K562 (cell line): ENCODE data around the gene SPECC1L. TPM values are rescaled to one million over a fixed set of nuclear protein-coding genes. Genes with fewer than 3 reads are reported as not detected.

Source experiments
- ATAC-seq: fragments of 200-7000 bp; cut with Tn5 transposase; 3 replicates; pipeline ENCODE4 v1.9.1; 2020; ENCODE audit warnings: moderate library complexity
- BruUV-seq: library from RNA; stranded (reverse); fragments of 400-500 nt; replicated peaks from 2 replicates; lab custom pipeline; 2021; lab: Mats Ljungman, UMichigan
- CTCF ChIA-PET: fragments of 300-600 bp; formaldehyde crosslinking; extraction: SDS; loops from one replicate; lab custom pipeline; 2021; ENCODE audit warnings: low intra/inter-chr PET ratio; lab: Yijun Ruan, JAX
- POLR2A ChIA-PET: fragments of 300-600, 350-650 bp; sonication (Branson Sonifier 250); formaldehyde crosslinking; extraction: SDS; loops from one replicate; lab custom pipeline; 2021; ENCODE audit warnings: antibody characterized with exemption, inconsistent platforms; lab: Yijun Ruan, JAX
- DNase-seq, 4 experiments: peaks; one replicate each; pipeline versions ENCODE4 v3.0.0 to v3.0.0-alpha.2; 2011 to 2018; ENCODE audit warnings: low spot score in 3 of 4, mixed read lengths in 3 of 4; ENCODE audit errors: extremely low read depth in 1 of 4
- FAIRE-seq: peaks from 2 replicates; lab custom pipeline; 2011; peaks lifted over from hg19 to GRCh38; lab: Jason Lieb, UNC
- H2AFZ ChIP-seq: 2 replicates; pipeline ENCODE4 v1.6.0; 2011; ENCODE audit warnings: low read depth, low read length, control low read depth, inconsistent platforms
- H3K27ac ChIP-seq: fragments of 200-600 bp; 3 replicates; pipeline ENCODE4 v1.8.0; 2011; ENCODE audit warnings: low read depth, mild to moderate bottlenecking, control low read depth, inconsistent platforms, low read length, moderate library complexity, mixed read lengths; ENCODE audit errors: extremely low read depth
- H3K27me3 ChIP-seq, 2 experiments: fragments of 300-600 bp in 1 of 2; 2 replicates in 1 of 2; 3 replicates in 1 of 2; pipeline versions ENCODE4 v1.6.0 to v1.8.0; 2011; ENCODE audit warnings: inconsistent platforms in 2 of 2, low read length in 2 of 2, mild to moderate bottlenecking in 1 of 2, mixed read lengths in 1 of 2, moderate library complexity in 1 of 2; ENCODE audit not compliant: control insufficient read depth in 2 of 2, insufficient read depth in 2 of 2
- H3K36me3 ChIP-seq: fragments of 300-600 bp; 3 replicates; pipeline ENCODE4 v1.8.0; 2011; ENCODE audit warnings: mild to moderate bottlenecking, low read length, inconsistent platforms; ENCODE audit not compliant: control insufficient read depth, insufficient read depth
- H3K4me1 ChIP-seq, 2 experiments: fragments of 200-600 bp in 1 of 2; replicated peaks in 1 of 2; 2 replicates in 1 of 2; 3 replicates in 1 of 2; pipeline versions ENCODE4 v1.5.1 to v1.8.0; 2011; ENCODE audit warnings: inconsistent platforms in 2 of 2, low read length in 2 of 2, mild to moderate bottlenecking in 1 of 2, mixed read lengths in 1 of 2, moderate library complexity in 1 of 2; ENCODE audit not compliant: control insufficient read depth in 2 of 2, insufficient read depth in 2 of 2
- H3K4me2 ChIP-seq: 2 replicates; pipeline ENCODE4 v1.6.1; 2011; ENCODE audit warnings: low read length, control low read depth, inconsistent platforms, mixed read lengths; ENCODE audit not compliant: insufficient read depth
- H3K4me3 ChIP-seq: fragments of 200-600 bp; sonication (generic), shearing (Covaris generic); 2 replicates; pipeline ENCODE4 v1.5.1; 2016; ENCODE audit warnings: control low read depth, inconsistent platforms
- H3K79me2 ChIP-seq: fragments of 200-600 bp; 3 replicates; pipeline ENCODE4 v1.8.0; 2011; ENCODE audit warnings: low read length, inconsistent platforms; ENCODE audit not compliant: control insufficient read depth, insufficient read depth
- H3K9ac ChIP-seq, 2 experiments: 2 replicates each; pipeline versions ENCODE4 v1.6.0 to v1.6.1; 2011; ENCODE audit warnings: low read depth in 2 of 2, low read length in 2 of 2, control low read depth in 1 of 2, inconsistent platforms in 1 of 2, mild to moderate bottlenecking in 1 of 2, mixed read lengths in 1 of 2; ENCODE audit not compliant: insufficient read depth in 1 of 2
- H3K9me1 ChIP-seq: one replicate; pipeline ENCODE4 v1.6.0; 2011; ENCODE audit warnings: inconsistent platforms, mild to moderate bottlenecking, low read length, moderate library complexity; ENCODE audit not compliant: control insufficient read depth, insufficient read depth
- H3K9me3 ChIP-seq: replicated peaks from 2 replicates; pipeline ENCODE4 v1.5.1; 2011; ENCODE audit warnings: low read depth, low read length, inconsistent platforms; ENCODE audit not compliant: control insufficient read depth, insufficient read depth
- H4K20me1 ChIP-seq: replicated peaks from 2 replicates; pipeline ENCODE4 v1.6.1; 2011; ENCODE audit warnings: low read length, inconsistent platforms, mixed read lengths; ENCODE audit not compliant: control insufficient read depth, insufficient read depth
- SPI1 ChIP-seq: IDR thresholded peaks from 2 replicates; pipeline ENCODE4 v1.6.1; 2011; ENCODE audit warnings: low read depth, low read length, control low read depth, borderline replicate concordance
- ZNF280B ChIP-seq: fragments of 250-450 bp; sonication (Bioruptor Pico); IDR thresholded peaks from 2 replicates; pipeline ENCODE4 v1.5.1; 2021; ENCODE audit warnings: mild to moderate bottlenecking
- WGBS: fragments of 100-300 bp; shearing (Covaris generic); methylation state at CpG from one replicate; pipeline ENCODE4 v1.1.6; 2016; ENCODE audit warnings: low coverage, mixed read lengths; ENCODE audit not compliant: insufficient coverage; ENCODE audit errors: missing lambda C conversion rate; 5-methylcytosine and 5-hydroxymethylcytosine counted together
- in situ Hi-C: fragments of 300-500 bp; cut with MboI; formaldehyde crosslinking; loops from 4 replicates; pipeline ENCODE4 v1.15.0; 2018; ENCODE audit warnings: inconsistent platforms, mixed read lengths
- intact Hi-C: fragments of 100-400 bp; cut with micrococcal nuclease; formaldehyde crosslinking; loops from 2 replicates; pipeline ENCODE4 v1.14.2; 2022
- polyA plus RNA-seq, 8 experiments: library from polyadenylated mRNA; depleted of rRNA in 4 of 8; stranded (reverse) in 5 of 8; unstranded in 3 of 8; fragments of >200 nt; fragmentation: Nextera tagmentation in 2 of 8; fragmentation: Illumina TruSeq in 1 of 8; extraction: Ambion mirVana in 2 of 8; extraction: Trizol in 1 of 8; gene quantifications; 2 replicates each; pipeline versions ENCODE4 v1.2.1 to v1.2.3, GENCODE V29; 2011 to 2014; ENCODE audit warnings: inconsistent platforms in 1 of 8, missing spikeins in 1 of 8
- total RNA-seq, 7 experiments: library from RNA; depleted of rRNA in 6 of 7; stranded (reverse); fragments of >200 nt in 6 of 7; fragmentation: Illumina TruSeq in 2 of 7; extraction: Trizol in 2 of 7; gene quantifications; 2 replicates each; pipeline versions ENCODE4 v1.2.1 to v1.2.3, GENCODE V29; 2011 to 2021; ENCODE audit warnings: low replicate concordance in 1 of 7

The SPECC1L gene
- total and polyA plus RNA-seq, 9 of the 15 experiments (the other 6 are each of a cell fraction or from before 2014, with no cell fraction given), result 1.4 to 27.9 (median 14.5) TPM

GRCh38 chr22:24331468-24332440, 61.1 kb downstream of the SPECC1L start:
- H3K27ac ChIP-seq, result no peak overlapping the region
- POLR2A ChIA-PET, result interaction anchor here (0.6 to 1.1 kb wide), 3 partner anchors 10 to 78 kb away, joined by 3 to 4 read pairs (median 3); no protein-coding TSS in a partner anchor
- H3K4me3 ChIP-seq, result no peak overlapping the region
- no peak overlapping the region for H2AFZ ChIP-seq
- H3K9me1 ChIP-seq, result no peaks in the 10 kb centered on the region
- H3K9me3 ChIP-seq, result no peaks in the 10 kb centered on the region
- no peak overlapping the region for H3K4me2 ChIP-seq
- H3K79me2 ChIP-seq, result no peaks in the 10 kb centered on the region
- ATAC-seq (no peak), DNase-seq (no peak)
- TF ChIP-seq SPI1 (peak; percentile 42; the same call in 1 of the 2 replicates), ZNF280B (CRISPR knock-in tag) (no peak)
- TF ChIP-seq, all 486 proteins: peak for 1
- H3K36me3 ChIP-seq, result peaks cover 60% of the 10 kb centered on the region; the same call in 2 of the 3 replicates
- 85% methylated on average over 3 of the region's 3 CpGs for WGBS
- intact Hi-C loops (no loop called here), in situ Hi-C loops (no loop called here)
- no peaks in the 10 kb centered on the region for H3K27me3 ChIP-seq
- no peak overlapping the region for H3K9ac ChIP-seq
- BruUV-seq, result no TSS peak
- no peaks in the 10 kb centered on the region; a peak in 1 of 5 replicates for H3K4me1 ChIP-seq
- CTCF ChIA-PET, result no interaction called here
- no peaks in the 10 kb centered on the region for H4K20me1 ChIP-seq
- no peak for FAIRE-seq
